H9 (cell line): ENCODE results near the gene KCNH1. TPM values are rescaled to one million over a fixed set of nuclear protein-coding genes. Genes with fewer than 3 reads are reported as not detected.

Experiments
- DNase-seq: peaks from one replicate; pipeline ENCODE4 v3.0.0-alpha.2; 2017
- H2AFZ ChIP-seq: one replicate; pipeline ENCODE4 v1.6.1; 2013; ENCODE audit warnings: mild to moderate bottlenecking, low read length, control low read depth, moderate library complexity
- H2AK5ac ChIP-seq: 2 replicates; pipeline ENCODE4 v1.6.1; 2013; ENCODE audit warnings: low read length, control low read depth, mixed read lengths; ENCODE audit not compliant: insufficient read length
- H2BK120ac ChIP-seq: one replicate; pipeline ENCODE4 v1.6.1; 2013; ENCODE audit warnings: low read depth, mild to moderate bottlenecking, low read length, control low read depth, inconsistent platforms; ENCODE audit not compliant: poor library complexity, severe bottlenecking
- H2BK12ac ChIP-seq: 2 replicates; pipeline ENCODE4 v1.6.1; 2013; ENCODE audit warnings: low read length, control low read depth, mixed read lengths, low read depth; ENCODE audit not compliant: insufficient read length
- H2BK15ac ChIP-seq: 2 replicates; pipeline ENCODE4 v1.6.1; 2013; ENCODE audit warnings: low read depth, low read length, control low read depth
- H2BK20ac ChIP-seq: one replicate; pipeline ENCODE4 v1.6.1; 2013; ENCODE audit warnings: low read depth, mild to moderate bottlenecking, low read length, control low read depth, inconsistent platforms; ENCODE audit not compliant: poor library complexity, severe bottlenecking
- H2BK5ac ChIP-seq: 2 replicates; pipeline ENCODE4 v1.6.1; 2013; ENCODE audit warnings: low read length, control low read depth, mixed read lengths; ENCODE audit not compliant: insufficient read length
- H3K14ac ChIP-seq: 2 replicates; pipeline ENCODE4 v1.6.1; 2013; ENCODE audit warnings: low read length, control low read depth; ENCODE audit not compliant: insufficient read depth
- H3K18ac ChIP-seq: 2 replicates; pipeline ENCODE4 v1.6.1; 2013; ENCODE audit warnings: low read depth, mild to moderate bottlenecking, mixed read lengths, low read length, control low read depth; ENCODE audit not compliant: insufficient read length
- H3K23ac ChIP-seq: 2 replicates; pipeline ENCODE4 v1.6.1; 2013; ENCODE audit warnings: low read length, control low read depth, mixed read lengths, low read depth; ENCODE audit not compliant: insufficient read length
- H3K23me2 ChIP-seq: 2 replicates; pipeline ENCODE4 v1.6.1; 2013; ENCODE audit warnings: low read depth, mild to moderate bottlenecking, mixed read lengths, low read length, control low read depth; ENCODE audit not compliant: insufficient read length, poor library complexity, severe bottlenecking
- H3K27ac ChIP-seq: 2 replicates; pipeline ENCODE4 v1.5.1; 2013; ENCODE audit warnings: low read length, control low read depth, mixed read lengths, low read depth; ENCODE audit not compliant: insufficient read length
- H3K27me3 ChIP-seq: 2 replicates; pipeline ENCODE4 v1.6.1; 2013; ENCODE audit warnings: low read length, control low read depth, inconsistent platforms; ENCODE audit not compliant: insufficient read depth
- H3K4ac ChIP-seq: 2 replicates; pipeline ENCODE4 v1.6.1; 2013; ENCODE audit warnings: low read depth, mild to moderate bottlenecking, control low read depth, inconsistent platforms, low read length, moderate library complexity
- H3K4me1 ChIP-seq: 2 replicates; pipeline ENCODE4 v1.6.1; 2013; ENCODE audit warnings: low read length, control low read depth, inconsistent platforms; ENCODE audit not compliant: insufficient read depth
- H3K4me2 ChIP-seq: 2 replicates; pipeline ENCODE4 v1.6.1; 2013; ENCODE audit warnings: low read length, control low read depth, mixed read lengths; ENCODE audit not compliant: insufficient read length, insufficient read depth
- H3K56ac ChIP-seq: 2 replicates; pipeline ENCODE4 v1.6.1; 2013; ENCODE audit warnings: low read depth, mild to moderate bottlenecking, mixed read lengths, low read length, control low read depth; ENCODE audit not compliant: insufficient read length
- H3K79me1 ChIP-seq: 2 replicates; pipeline ENCODE4 v1.6.1; 2013; ENCODE audit warnings: low read depth, mild to moderate bottlenecking, moderate library complexity, low read length, control low read depth, inconsistent platforms; ENCODE audit not compliant: insufficient read depth, poor library complexity, severe bottlenecking
- H3K79me2 ChIP-seq: 2 replicates; pipeline ENCODE4 v1.6.1; 2013; ENCODE audit warnings: low read length, control low read depth, inconsistent platforms; ENCODE audit not compliant: insufficient read depth
- H3K9ac ChIP-seq: 2 replicates; pipeline ENCODE4 v1.6.1; 2013; ENCODE audit warnings: low read length, control low read depth, mixed read lengths; ENCODE audit not compliant: insufficient read length; ENCODE audit errors: extremely low read depth
- H3K9me3 ChIP-seq: one replicate; pipeline ENCODE4 v1.6.1; 2013; ENCODE audit warnings: low read depth, low read length, inconsistent platforms; ENCODE audit not compliant: control insufficient read depth
- H3T11ph ChIP-seq: one replicate; pipeline ENCODE4 v1.6.1; 2013; ENCODE audit warnings: mild to moderate bottlenecking, low read length, control low read depth, inconsistent platforms
- H4K20me1 ChIP-seq: one replicate; pipeline ENCODE4 v1.6.1; 2013; ENCODE audit not compliant: control insufficient read depth, insufficient read length, insufficient read depth
- H4K5ac ChIP-seq: 2 replicates; pipeline ENCODE4 v1.6.1; 2013; ENCODE audit warnings: low read depth, mild to moderate bottlenecking, mixed read lengths, low read length, control low read depth; ENCODE audit not compliant: insufficient read length
- H4K8ac ChIP-seq: replicated peaks from 2 replicates; pipeline ENCODE4 v1.6.1; 2013; ENCODE audit warnings: low read length, control low read depth, mixed read lengths, low read depth; ENCODE audit not compliant: insufficient read length
- H4K91ac ChIP-seq: 2 replicates; pipeline ENCODE4 v1.6.1; 2013; ENCODE audit warnings: low read depth, mild to moderate bottlenecking, moderate library complexity, mixed read lengths, low read length, control low read depth; ENCODE audit not compliant: insufficient read length
- H3K27ac Mint-ChIP-seq, 3 experiments: 2 replicates in 2 of 3; 3 replicates in 1 of 3; pipeline ENCODE4 v1.8.0; 2020 to 2021; ENCODE audit warnings: mixed read lengths in 3 of 3, mild to moderate bottlenecking in 1 of 3, moderate library complexity in 1 of 3
- H3K27me3 Mint-ChIP-seq: 2 replicates; pipeline ENCODE4 v1.8.0; 2021; ENCODE audit warnings: low read depth, mild to moderate bottlenecking, moderate library complexity, mixed read lengths
- H3K36me3 Mint-ChIP-seq, 3 experiments: 2 replicates in 2 of 3; 3 replicates in 1 of 3; pipeline ENCODE4 v1.8.0; 2020 to 2021; ENCODE audit warnings: low read depth in 3 of 3, mixed read lengths in 3 of 3; ENCODE audit not compliant: insufficient read depth in 1 of 3
- H3K4me1 Mint-ChIP-seq, 2 experiments: 2 replicates each; pipeline ENCODE4 v1.8.0; 2020; ENCODE audit warnings: mixed read lengths in 2 of 2
- H3K4me3 Mint-ChIP-seq, 2 experiments: 2 replicates in 1 of 2; 3 replicates in 1 of 2; pipeline ENCODE4 v1.8.0; 2020 to 2021; ENCODE audit warnings: mild to moderate bottlenecking in 2 of 2, mixed read lengths in 2 of 2, moderate library complexity in 1 of 2
- H3K9me3 Mint-ChIP-seq, 2 experiments: 2 replicates in 1 of 2; 3 replicates in 1 of 2; pipeline ENCODE4 v1.8.0; 2020; ENCODE audit warnings: mild to moderate bottlenecking in 2 of 2, mixed read lengths in 2 of 2, moderate library complexity in 1 of 2
- WGBS: extraction: QIAGEN DNeasy Blood & Tissue Kit; methylation state at CpG from one replicate; pipeline ENCODE4 v1.1.7; 2013; ENCODE audit warnings: missing lambda C conversion rate, low lambda C conversion rate, mixed read lengths; ENCODE audit not compliant: insufficient read length; ENCODE audit errors: extremely low coverage; 5-methylcytosine and 5-hydroxymethylcytosine counted together
- total RNA-seq: library from RNA; stranded (reverse); gene quantifications from 2 replicates; pipeline ENCODE4 v1.2.1, GENCODE V29; 2021
- TF ChIP-seq, protein P1 (sequence below): fragments of 200-600 bp; sonication (generic); conservative IDR thresholded peaks from 3 replicates; pipeline ENCODE4 v1.8.0; 2021; ENCODE audit warnings: antibody characterized with exemption, mild to moderate bottlenecking

KCNH1 gene
- total RNA-seq, 1 experiment from 2014 or later: 0.11 TPM

DNA sequence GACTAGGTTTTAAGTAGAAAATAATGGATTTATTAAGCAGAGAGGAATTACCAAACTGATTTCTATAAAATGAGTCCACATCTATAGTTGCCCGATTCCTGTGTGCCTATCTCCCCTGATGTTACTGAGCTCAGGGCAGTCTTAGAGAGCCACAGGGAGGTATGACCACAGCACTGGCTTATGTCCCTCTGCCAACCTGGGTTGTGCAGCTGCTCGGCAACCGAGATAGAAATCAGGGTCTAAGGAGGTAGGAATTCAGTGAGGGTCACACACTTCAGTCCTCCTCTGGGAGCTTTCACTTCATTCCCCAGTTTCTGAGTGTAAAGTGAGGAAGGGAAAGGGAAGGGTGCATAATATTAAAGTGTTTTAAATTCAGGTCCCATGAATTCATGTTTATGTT, 386.8 kb downstream of the KCNH1 start:
- Histone ChIP-seq H2AFZ (no peak overlapping the region), H4K91ac (no peak overlapping the region), H4K20me1 (no peaks in the 10 kb centered on the region), H3K4me2 (no peak overlapping the region), H3K9ac (no peak overlapping the region), H2AK5ac (no peak overlapping the region), H2BK5ac (no peak overlapping the region), H3K27me3 (no peaks in the 10 kb centered on the region), H4K8ac (no peak overlapping the region), H2BK120ac (no peak overlapping the region), H3K23me2 (no peaks in the 10 kb centered on the region), H2BK15ac (no peak overlapping the region), H3K9me3 (no peaks in the 10 kb centered on the region), H3K79me1 (no peaks in the 10 kb centered on the region), H2BK12ac (no peak overlapping the region), H3T11ph (no peak overlapping the region), H3K27ac (no peak overlapping the region), H3K4ac (no peak overlapping the region), H4K5ac (no peak overlapping the region), H2BK20ac (no peak overlapping the region), H3K18ac (no peak overlapping the region), H3K56ac (no peak overlapping the region), H3K23ac (no peak overlapping the region), H3K14ac (no peak overlapping the region; the same call in 1 of the 2 replicates), H3K79me2 (no peaks in the 10 kb centered on the region), H3K4me1 (no peaks in the 10 kb centered on the region)
- Mint-ChIP-seq H3K27ac (no peak overlapping the region), H3K9me3 (no peaks in the 10 kb centered on the region), H3K36me3 (no peaks in the 10 kb centered on the region), H3K4me1 (no peaks in the 10 kb centered on the region), H3K4me3 (no peak overlapping the region), H3K27me3 (peaks cover 2% of the 10 kb centered on the region; the same call in 1 of the 2 replicates)
- WGBS: no CpG with 5 or more reads among the region's 3 CpGs
- TF ChIP-seq, protein P1, sequence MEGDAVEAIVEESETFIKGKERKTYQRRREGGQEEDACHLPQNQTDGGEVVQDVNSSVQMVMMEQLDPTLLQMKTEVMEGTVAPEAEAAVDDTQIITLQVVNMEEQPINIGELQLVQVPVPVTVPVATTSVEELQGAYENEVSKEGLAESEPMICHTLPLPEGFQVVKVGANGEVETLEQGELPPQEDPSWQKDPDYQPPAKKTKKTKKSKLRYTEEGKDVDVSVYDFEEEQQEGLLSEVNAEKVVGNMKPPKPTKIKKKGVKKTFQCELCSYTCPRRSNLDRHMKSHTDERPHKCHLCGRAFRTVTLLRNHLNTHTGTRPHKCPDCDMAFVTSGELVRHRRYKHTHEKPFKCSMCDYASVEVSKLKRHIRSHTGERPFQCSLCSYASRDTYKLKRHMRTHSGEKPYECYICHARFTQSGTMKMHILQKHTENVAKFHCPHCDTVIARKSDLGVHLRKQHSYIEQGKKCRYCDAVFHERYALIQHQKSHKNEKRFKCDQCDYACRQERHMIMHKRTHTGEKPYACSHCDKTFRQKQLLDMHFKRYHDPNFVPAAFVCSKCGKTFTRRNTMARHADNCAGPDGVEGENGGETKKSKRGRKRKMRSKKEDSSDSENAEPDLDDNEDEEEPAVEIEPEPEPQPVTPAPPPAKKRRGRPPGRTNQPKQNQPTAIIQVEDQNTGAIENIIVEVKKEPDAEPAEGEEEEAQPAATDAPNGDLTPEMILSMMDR: no peak
- no peak for DNase-seq
